Measurements from ENCODE around the gene TEX14.

Gene TEX14

DNA sequence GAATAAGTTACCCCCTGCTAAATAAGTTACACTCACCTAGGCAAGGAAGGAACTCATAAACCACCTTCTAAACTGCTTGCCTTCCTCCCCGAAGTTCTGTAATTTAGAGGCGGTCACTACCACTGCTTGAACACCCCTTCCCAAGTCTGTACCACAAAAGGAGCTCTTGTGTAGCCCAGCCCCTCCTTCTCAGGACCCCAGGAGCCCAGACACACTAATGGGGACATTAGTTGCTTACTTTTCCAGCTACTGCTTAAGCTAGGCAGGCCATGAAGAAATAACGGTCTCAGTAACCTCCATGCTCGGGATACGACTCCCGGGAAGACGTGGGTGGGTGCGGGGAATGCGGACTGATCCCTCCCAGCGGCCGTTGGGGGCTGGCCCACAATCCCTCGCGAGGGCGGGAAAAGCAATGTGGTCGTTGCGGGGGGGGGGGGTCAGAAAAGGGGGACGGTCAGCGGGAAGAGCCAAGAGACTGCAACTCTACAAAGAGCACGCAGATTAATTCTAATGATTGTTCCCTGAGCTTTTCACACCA, at the start of gene TEX14:
Gene TEX14 (minus strand): TSS at position 345 of the 538 bp plus-strand sequence. CDS start 40,044 bp downstream, outside the sequence.
- H3K4me3 ChIP-seq (ENCODE audit: low read depth, low read length), result peak within 1 kb of the TSS; percentile 65
- TF ChIP-seq CTCF (IDR thresholded peaks at IDR 0.05; ENCODE audit: borderline replicate concordance, insufficient read depth, low read depth, low read length), result no peak

- H3K4me3 ChIP-seq (ENCODE audit: low read depth, low read length), result no peak overlapping the region
- TF ChIP-seq CTCF (IDR thresholded peaks at IDR 0.05; ENCODE audit: borderline replicate concordance, insufficient read depth, low read depth, low read length), result no peak
Observed at GRCh38 chr17:58741121-58741625, 49.3 kb upstream of the TEX14 start.

DNA sequence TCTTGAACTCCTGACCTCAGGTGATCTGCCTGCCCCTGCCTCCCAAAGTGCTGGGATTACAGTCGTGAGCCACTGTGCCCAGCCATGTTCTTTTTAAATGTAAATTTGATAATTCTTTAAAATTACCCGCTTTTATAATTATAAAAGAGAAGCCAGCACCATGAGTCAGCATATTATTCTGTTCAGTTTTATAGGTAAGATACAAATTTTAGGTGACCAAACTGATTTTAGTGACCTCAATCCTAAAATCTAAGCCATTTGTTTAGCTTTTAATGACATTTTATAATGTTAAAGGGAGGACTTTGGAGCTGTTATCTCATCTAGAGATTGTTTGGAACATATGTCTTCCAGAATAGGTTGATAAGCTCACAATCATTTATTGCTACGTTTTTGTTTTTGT, 43.0 kb upstream of the TEX14 start:
- TF ChIP-seq CTCF (IDR thresholded peaks at IDR 0.05; ENCODE audit: borderline replicate concordance, insufficient read depth, low read depth, low read length), result no peak

GRCh38 chr17:58734040-58734439, 42.2 kb upstream of the TEX14 start:
- no peak for TF ChIP-seq CTCF (IDR thresholded peaks at IDR 0.05; ENCODE audit: borderline replicate concordance, insufficient read depth, low read depth, low read length)

More for the DNA sequence above, 43.0 kb upstream of the TEX14 start:
- H3K4me3 ChIP-seq (ENCODE audit: low read depth, low read length), result no peak overlapping the region

DNA sequence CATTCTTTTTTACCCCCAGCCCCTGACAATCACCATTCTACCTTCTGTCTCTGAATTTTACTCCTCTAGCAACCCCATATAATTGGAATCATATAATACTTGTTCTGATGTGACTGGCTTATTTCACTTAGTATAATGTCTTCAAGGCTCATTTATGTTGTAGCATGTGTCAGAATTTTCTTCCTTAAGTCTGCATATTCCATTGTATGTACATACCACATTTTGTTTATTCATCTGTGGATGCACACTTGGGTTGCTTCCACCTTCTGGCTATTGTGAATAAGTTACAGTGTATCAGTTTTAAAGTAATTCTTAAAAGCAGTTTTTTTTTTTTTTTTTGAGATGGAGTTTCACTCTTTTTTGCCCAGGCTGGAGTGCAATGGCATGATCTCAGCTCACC, 39.1 kb upstream of the TEX14 start:
- no peak for TF ChIP-seq CTCF (IDR thresholded peaks at IDR 0.05; ENCODE audit: borderline replicate concordance, insufficient read depth, low read depth, low read length)
- H3K4me3 ChIP-seq (ENCODE audit: low read depth, low read length), result no peak overlapping the region

More at GRCh38 chr17:58734040-58734439, 42.2 kb upstream of the TEX14 start:
- no peak overlapping the region for H3K4me3 ChIP-seq (ENCODE audit: low read depth, low read length)

- TF ChIP-seq CTCF (IDR thresholded peaks at IDR 0.05; ENCODE audit: borderline replicate concordance, insufficient read depth, low read depth, low read length), result no peak
- no peak overlapping the region for H3K4me3 ChIP-seq (ENCODE audit: low read depth, low read length)
Observed at GRCh38 chr17:58728798-58729197, 37.0 kb upstream of the TEX14 start.

DNA sequence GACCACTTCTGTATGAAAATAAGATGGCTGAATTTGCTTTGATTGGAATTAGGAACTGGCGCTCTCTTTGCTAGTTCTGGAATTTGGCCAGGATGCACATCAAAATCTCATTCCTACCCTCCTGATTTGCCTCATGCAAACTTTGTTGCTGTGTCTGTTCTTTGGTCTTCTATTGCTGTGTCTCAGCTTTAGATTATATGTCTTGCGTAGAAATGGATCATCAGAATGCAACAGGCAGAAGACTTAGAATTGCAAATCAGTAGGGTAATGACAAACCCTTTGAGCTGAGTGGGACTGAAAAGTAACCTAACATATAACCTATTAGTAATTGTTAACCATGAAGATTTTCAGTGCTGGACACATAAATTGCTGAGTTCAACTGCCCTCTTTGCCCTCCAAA, 30.9 kb upstream of the TEX14 start:
- TF ChIP-seq CTCF (IDR thresholded peaks at IDR 0.05; ENCODE audit: borderline replicate concordance, insufficient read depth, low read depth, low read length), result no peak
- no peak overlapping the region for H3K4me3 ChIP-seq (ENCODE audit: low read depth, low read length)

Data from GM12875 (cell line).